ENCODE data around the gene CARD11.

Gene CARD11

DNA sequence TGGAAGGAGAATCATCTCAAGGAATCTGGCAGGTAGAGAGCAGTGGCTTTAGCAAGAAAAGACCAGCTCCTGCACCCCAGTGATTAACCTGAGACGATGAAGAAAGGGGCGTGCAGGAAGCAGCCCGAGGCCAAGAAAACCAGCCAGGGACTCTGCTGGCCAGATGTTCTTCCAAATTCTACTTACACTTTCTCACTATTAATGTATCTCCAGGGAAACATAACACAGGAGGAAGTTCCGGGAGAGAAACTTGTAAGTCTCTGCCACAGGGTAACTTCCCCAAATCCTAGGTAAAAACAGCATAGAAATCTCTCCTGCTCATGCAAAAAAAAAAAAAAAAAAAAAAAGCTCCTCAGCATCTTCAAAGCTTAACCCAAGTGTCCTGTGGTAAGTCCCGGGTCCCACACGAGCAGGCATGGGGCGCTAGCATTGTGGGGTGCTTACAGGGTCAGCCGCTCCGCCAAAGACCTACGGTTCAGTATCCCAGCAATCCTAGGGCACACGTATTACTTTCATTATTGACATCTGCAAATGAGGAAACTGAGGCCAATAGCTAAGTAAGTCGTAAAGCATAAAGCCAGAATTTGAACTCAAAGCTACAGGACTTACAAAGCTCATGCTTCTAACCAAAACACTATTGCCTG lies 102.3 kb downstream of the CARD11 start:
- DNase-seq (ENCODE audit: low read depth in 2 of 2): no peak

DNA sequence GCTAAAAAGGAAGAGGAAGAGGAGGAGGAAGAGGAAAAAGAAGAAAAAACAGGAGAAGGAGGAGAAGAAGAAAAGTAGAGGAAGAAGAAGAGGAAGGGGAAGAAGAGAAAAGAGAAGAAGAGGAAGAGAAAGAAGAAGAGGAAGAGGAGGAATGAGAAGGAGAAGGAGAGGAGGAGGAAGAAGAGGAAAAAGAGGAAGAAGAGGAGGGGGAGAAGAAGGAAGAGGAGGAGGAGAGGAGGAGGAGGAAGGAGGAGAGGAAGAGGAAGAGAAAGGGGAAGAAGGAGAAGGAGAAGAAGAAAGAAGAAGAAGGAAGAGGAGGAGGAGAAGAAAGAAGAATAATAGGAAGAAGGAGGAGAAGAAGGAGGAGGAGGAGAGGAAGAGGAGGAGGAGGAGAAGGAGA lies 103.2 kb downstream of the CARD11 start:
- DNase-seq (ENCODE audit: low read depth in 2 of 2): no peak

DNA sequence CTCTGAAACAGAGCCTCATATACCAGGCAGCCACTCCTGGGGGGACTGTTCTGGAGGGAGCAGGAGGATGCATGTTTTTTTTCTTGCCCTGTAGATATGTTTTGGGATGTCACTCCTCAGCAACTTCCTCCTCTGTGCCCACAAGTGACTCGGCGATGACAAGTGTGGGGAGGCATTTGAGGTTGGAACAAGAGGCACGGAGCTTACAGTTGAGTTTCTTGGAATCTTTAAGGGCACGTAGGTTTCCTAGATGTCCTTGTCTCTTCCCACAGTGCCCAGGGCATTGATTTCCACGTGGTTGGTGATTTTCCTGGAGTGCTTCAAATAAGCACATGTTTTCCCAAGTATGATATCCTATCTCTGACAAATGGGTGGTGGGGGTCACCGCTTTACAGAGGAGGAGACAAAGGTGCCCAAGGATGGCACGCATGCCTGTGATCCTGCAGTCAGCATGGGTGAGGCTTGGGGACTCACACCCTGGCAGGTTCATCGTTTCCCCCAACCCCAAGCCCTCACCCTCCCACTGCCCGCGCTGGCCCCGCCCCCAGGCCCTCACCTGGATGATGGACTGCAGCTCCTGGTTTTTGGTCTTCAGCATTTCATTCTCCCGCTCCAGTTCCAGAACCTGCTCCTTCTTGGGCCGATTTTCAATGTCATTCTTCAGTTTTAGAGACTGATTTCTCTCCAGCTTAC lies 104.3 kb downstream of the CARD11 start:
- no peak for DNase-seq (ENCODE audit: low read depth in 2 of 2)

DNA sequence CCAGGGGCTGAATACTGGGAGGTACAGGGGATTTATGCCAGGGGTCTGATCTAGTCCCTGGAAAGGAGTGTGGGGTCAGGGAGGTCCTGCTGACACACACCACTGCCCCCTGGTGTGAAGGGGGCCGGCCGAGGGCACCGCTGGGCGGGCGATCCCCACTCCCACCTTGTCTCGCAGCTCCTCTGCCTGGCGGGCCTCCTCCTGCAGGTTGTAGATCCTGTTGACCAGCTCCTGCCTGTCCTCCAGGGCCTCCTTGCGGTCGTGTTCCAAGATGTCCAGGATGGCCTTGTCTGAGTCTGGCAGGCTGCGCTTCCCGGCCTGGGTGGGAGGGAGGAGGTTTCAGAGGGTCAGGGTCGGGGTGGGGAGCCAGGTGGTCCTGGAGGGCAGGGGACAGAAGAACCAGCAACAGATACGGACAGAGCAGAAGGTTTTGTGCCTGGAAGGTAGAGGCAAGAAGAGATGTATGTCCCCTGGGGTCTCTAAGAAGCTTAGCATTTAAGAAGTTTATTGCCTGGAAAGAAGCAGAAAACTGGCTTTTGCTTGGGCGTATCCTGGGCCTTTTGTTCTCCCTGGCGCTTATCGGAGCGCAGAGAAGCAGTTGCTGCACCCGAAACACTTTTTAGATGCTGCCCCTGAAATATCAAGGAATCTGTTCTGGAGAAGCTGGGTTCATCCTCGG lies 105.0 kb downstream of the CARD11 start:
- DNase-seq (ENCODE audit: low read depth in 2 of 2): no peak

DNA sequence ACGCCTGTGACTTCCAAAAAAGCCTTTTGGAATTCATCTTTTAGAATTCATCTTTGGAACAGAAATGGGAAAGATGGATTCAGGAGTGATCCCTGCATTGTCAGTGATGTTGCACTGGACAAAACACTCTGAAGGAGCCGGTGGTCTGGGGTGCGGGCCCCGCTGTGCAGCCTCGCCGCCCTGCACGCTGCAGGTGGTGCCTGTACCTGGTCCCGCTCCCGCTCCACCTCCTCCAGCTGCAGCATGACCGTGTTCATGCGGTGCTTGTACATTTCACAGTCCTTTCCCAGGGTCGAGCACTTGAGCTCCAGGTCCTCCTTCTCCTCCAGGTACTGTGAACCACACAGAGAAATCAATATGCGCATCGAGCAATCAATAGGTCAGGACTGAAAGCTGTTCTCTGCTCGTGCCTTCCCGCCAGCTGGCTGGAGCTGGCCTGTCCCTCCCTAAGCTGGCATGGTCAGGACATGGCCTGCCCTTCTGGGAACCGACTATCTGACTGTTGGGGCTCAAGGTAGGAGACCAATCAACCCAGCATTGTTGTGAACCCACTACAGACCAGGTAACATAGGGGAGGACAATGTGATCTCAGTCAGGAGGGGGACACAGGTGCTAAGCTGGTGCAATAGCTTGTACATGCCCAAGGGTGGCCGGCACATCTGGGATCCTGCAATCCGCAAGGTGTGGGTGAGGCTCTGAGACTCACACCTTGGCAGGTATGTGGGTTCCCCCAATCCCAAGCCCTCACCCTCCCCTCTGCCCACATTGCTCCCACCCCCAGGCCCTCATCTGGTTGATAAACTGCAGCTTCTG lies 105.8 kb downstream of the CARD11 start:
- DNase-seq (ENCODE audit: low read depth in 2 of 2): no peak

DNA sequence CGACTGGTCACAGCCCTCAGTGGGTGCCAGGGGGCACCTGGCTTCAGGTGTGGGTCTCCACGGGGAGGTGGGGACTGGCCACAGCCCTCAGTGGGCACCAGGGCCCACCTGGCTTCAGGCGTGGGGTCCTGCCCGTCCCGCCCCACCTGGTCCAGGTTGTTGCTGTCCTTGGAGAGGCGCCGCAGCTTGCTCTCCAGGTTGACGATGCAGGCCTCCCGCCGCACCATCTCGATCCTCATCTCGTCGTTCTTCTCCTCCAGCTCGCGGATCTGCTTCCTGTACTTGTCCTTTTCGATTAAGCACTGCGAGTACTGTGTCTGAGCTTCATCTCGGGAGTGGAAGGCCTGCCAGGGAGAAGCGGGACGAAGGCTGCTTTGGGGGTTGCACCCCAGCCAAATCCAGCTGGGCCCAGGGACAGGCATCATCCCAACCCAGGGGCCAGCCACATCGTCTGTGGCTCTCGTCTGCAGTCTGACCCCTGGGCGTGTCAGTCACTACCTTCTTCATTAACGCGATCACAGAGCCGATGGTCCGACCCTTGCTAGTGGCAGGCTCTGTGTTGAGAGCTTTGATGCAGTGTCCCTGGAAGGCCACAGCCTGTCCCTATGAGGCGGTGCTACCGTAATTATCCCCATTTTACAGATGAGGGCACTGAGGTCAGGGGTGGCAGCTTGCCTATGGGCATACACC lies 106.6 kb downstream of the CARD11 start:
- DNase-seq (ENCODE audit: low read depth in 2 of 2): no peak

DNA sequence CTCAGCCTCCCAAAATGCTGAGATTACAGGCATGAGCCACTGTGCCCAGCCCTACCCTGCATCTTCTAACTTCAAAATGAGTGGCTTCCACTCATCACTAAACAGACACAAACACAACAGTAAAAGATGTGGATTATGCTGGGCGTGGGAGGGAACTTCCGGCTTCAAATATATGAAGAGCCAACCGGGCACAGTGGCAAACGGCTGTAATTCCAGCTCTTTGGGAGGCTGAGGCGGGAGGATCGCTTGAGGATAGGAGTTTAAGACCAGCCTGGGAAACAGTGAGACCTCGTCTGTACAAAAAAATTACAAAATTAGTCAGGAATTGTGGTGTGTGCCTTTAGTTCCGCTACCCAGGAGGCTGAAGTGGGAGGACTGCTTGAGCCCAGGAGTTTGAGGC lies 107.4 kb downstream of the CARD11 start:
- DNase-seq (ENCODE audit: low read depth in 2 of 2): no peak

DNA sequence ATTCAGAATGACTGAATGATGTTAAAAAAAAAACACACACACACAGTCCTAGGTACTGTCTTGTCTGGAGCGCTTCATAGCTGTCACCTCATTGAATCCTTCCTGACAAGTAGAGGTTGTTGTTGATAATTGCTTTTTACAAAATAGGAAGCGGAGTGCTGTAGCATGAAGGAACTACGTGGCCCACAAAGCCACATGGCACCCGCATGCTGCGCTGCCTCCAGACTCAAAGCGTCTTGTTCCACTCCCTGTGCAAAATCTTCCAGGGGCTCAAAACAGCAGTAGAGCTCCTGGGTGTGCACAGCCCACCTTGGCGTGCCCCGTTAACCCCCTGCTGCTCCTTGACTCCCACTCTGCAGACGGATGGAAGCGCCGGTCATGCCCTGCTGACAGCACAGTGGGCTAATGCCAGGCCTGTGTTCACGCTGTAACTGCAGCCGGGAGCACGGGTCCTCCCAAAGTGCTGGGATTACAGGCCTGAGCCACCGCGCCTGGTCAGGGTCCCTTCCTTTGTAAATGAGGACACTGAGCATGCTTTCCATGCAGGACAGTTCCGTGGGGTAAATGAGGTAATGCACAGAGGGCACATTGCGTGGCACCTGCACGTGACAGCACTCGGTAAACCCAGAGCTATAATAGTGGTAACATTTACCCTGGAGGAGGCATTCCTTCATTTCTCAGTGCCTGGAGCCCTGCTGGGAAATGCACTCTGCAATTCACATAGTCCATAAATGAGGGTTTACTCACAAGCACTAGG lies 108.5 kb downstream of the CARD11 start:
- no peak for DNase-seq (ENCODE audit: low read depth in 2 of 2)

DNA sequence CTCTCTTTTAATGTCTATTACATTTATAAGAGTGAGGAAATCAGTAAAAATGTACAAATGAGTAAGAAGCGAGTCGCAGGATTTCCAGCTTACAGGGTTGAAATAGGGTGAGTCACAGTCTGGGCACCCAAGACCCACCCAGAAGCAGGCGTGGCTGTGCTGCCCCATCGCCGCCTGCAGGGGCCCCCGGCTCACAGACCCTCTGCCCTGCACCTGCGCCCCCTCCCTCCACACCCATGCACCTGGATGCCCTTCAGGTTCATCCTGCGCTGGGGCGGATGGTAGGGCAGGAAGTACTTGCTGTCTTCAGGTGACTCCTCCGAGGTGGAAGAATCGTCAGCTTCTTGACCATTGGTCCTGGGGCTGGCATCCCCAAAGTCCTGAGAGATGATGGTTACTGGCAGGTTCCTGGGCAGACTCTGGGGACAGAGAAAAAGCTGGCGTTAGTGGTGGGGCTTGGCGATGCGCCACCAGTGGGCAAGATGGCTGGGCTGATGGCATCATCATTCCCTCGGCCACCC lies 109.4 kb downstream of the CARD11 start:
- DNase-seq (ENCODE audit: low read depth in 2 of 2): no peak

DNA sequence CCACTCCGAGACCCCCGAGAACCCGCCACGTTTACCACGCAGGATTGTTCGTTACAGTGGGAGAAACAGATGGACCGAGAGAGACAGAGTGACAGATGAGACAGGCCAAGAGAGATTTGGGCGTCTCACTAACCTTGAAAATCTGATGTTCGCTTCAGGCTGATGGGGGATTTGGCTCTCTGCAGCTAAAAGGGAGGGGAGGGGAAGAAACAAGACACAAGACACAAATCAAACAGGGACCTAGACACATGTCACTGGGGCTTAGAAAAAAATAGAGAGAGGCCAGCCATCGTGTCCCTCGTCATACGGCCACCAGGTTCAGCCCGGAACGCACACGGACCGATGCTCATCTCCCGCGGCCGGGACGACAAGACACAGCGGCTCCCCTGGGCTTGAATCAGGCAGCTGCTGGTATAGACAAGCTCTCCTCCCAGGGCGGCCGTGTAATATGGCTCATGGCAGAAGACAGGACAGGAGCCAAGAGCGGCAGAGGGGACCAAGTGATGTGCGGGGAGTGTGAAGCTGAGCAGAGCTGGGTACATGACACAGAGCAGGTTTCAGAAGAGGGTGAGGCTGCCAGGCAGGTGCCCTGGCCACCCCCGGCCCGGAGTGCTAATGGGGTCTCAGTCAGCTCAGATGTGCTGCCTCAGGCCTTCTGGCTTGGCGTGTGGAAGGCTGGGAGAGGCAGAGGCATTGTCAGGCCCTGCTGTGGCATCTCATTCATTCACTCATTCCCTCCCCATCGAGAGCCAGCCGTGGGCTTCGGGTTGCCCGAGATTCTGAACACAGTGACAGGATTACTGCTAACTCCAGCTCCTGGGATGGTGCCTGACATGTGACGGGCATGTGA lies 111.0 kb downstream of the CARD11 start:
- DNase-seq (ENCODE audit: low read depth in 2 of 2): no peak

DNA sequence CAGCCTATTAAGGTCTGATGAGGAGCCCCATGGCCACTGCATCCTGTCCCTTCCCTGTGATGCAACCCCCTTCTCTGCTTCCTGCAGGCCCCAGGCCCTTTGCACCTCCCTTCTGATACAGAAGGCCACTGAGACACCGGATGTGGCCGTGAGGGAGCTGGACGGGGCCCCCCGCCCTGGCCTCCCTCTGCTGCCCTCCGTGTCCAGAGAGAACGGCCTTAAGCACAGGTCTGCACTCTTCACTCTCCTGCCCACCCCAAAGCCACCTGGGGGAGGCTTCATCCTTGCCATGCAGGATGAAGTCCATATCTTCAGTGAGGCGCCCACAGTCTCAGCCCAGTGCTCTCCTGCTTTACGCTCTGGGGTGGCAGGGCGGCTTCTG lies 112.6 kb downstream of the CARD11 start:
- DNase-seq (ENCODE audit: low read depth in 2 of 2): no peak

DNA sequence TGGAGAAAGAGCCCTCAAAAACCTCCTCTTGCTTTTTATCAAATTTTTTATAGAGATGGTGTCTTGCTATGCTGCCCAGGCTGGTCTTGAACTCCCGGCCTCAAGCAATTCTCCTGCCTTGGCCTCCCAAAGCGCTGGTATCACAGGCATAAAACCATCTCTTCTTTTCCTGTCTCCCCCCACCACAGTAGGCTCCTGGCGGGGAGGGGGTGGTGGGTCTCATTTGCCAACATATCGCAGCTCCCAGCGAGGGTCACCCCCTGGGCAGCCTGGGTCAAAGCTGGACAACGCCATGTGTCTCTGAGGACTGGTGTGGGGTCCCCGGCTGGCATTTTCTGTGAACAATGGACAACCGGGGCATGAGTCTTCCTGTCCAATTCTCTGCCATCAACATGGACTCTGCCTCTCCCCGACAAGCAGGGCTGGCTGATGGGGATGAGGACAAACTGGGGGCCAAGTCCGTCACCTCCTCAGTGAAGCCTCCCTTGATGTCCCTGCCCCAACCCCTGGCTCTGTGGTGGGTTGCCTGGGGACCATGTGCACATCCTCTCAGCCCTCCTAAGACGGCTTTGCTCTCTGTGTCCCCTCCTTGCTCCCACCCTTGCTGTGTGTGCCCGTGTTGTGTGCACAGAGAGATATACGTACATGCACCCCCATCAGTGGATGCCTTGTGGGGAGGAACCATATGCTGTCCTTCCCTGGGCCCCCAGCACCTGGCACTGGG lies 113.2 kb downstream of the CARD11 start:
- DNase-seq (ENCODE audit: low read depth in 2 of 2): no peak

DNA sequence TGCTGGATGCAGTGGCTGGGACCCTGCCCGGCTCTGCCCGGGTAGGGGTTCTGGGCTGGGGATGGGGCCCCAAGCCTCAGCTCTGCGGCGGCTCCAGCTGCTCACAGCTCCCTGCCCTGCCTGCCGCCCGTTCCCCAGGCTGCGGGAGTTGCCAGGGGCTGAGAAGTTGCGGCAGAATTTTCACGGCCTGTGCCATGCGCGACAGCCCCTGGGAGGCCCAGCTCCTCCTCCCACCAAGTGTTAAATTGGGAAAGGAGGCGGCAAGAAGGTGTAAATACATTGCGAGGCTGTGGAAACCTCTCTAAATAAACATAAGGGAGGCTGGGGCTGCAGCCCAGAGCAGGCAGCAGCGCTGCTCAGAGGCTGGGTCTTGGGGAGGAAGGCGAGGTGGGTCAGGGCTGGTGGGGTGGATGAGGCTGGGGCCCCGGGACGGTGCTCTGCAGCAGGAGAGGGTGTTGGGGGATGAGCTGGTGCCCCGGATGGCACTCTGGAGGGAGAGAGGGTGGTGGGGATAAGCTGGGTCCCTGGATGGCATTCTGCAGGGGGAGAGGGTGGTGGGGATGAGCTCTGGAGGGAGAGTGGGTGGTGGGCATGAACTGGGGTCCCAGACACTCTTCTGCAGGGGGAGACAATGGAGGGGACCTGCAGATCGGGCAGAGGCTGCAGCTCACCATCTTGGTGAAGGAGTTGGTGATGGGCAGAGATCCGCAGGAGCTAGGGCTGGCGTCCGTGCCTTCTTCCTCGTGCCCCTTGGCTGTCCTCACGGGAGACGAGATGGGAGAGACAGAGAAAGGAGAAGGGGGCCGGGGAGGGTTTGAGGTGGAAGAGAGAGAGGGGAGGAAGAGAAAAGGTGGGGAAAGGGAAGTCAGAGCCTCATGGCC lies 114.1 kb downstream of the CARD11 start:
- no peak for DNase-seq (ENCODE audit: low read depth in 2 of 2)

DNA sequence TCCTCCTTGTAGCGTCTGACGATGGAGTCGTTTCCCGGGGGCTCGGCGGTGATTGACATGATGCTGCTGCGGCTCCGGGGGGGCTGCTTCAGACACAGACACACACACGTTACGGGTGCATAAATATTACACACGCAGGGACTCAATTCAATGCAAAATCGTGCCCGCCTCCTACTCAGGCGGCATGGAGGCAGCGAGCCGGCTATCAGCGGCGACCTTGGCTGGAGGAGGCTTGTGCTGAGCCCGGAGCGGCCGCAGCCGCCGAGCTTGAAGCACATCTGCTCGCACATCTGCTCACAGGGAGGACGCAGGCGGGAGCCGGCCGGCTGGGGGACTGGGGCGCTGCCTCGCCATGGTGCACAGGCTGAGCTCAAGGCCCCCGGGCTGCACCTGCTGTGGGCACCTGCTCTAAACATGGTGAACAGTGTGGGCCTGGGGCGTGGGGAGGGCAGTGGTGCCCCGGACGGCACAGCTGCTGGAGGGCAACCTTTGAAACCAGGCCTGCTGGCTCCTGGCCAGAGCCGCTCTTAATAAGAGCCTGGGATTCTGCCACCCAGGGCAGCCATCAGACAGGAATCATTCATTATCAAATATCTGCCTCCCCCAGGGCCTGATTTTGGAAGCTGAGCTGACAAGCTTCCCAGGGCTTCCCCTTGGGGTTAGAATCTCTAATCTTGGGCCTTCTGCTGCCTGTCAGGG lies 114.9 kb downstream of the CARD11 start:
- DNase-seq (ENCODE audit: low read depth in 2 of 2): no peak

DNA sequence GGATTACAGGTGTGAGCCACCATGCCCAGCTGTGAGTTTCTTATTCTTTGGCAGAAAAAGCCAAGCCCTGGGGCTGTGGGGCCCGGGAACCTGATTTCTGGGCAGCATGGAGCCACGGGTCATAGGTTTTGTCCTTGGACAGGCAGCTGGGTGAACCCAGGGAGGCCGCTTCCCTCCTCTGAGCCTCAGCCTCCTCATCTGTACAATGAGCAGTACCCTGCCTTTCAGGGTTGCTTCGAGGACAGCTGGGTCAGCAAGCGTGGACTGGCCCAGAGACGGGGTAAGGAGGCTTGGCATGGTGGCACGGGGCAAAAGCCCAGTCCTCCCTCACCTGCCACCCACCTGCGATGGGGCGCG lies 115.4 kb downstream of the CARD11 start:
- DNase-seq (ENCODE audit: low read depth in 2 of 2): no peak

DNA sequence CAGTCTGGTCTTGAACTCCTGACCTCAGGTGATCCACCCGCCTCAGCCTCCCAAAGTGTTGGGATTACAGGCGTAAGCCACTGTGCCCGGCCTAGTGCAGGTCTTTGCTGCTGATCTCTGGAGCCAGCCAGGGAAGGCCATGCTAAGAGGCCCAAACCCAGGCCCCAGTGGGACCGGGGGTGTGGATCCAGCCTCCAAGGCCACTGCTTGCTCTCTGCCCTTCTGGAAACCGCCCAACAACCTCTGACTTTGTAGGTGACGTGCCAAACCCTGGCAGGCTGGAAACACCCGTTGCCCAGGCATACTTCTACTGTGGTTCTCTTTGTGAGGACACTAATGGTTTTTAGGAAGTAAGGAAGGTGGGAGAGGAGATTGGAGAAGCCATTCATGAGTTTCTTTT lies 116.1 kb downstream of the CARD11 start:
- no peak for DNase-seq (ENCODE audit: low read depth in 2 of 2)

DNA sequence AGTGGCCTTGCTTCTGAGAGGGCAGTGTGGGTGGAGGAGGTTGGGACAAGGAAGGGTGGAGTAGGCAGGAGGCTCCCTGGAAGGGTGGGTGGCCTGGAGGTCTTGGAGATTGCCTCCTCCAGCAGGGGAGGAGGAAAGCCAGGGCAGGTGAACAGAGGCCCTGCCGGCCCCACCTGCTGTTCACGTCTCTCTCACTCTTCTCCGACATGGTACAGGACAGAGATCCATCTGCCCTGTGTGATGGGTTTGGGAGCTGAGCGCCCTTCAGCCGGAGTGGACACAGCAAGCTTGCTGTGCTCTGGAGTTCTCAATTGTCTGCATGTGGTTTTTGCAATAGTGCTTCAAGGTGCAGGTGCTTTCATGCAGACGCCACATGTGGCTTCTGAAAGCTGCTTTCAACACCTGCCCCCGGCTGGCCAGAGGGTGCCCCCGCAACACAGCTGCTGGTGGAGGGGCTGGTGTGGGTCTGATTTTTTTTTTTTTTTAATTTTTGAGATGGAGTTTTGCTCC lies 116.7 kb downstream of the CARD11 start:
- no peak for DNase-seq (ENCODE audit: low read depth in 2 of 2)
